ENCODE data around the gene PNPLA3. TPM values are rescaled to one million over a fixed set of nuclear protein-coding genes. Genes with fewer than 3 reads are reported as not detected.

The PNPLA3 gene
- total RNA-seq, 3 donors from 2014 or later (not counting 1 experiment from before 2014, with no cell fraction given): 0.53 to 0.54 TPM; not detected in 1

GRCh38 chr22:43928908-43929307 lies 5.3 kb downstream of the PNPLA3 start:
- Mint-ChIP-seq H3K4me1 (peaks cover 0 to 5% of the 10 kb centered on the region in 2 donors), H3K27ac (no peak overlapping the region), H3K27me3 (ENCODE audit: low read depth in 2 of 2) (peaks cover 11 to 13% of the 10 kb centered on the region in 2 donors), H3K4me3 (no peak overlapping the region), H3K36me3 (no peaks in the 10 kb centered on the region), H3K9me3 (no peaks in the 10 kb centered on the region)
- 85% methylated on average over 6 of the region's 6 CpGs for WGBS (ENCODE audit: insufficient coverage)
- no peak for TF ChIP-seq CTCF (IDR thresholded peaks at IDR 0.05)
- H3K36me3 ChIP-seq (ENCODE audit: control insufficient read depth, insufficient read depth, low read length): no peaks in the 10 kb centered on the region
- no peak for DNase-seq
- no peaks in the 10 kb centered on the region for H3K9me3 ChIP-seq (ENCODE audit: control insufficient read depth, insufficient read depth, low read length)
- H3K27me3 ChIP-seq (ENCODE audit: control insufficient read depth, insufficient read depth, low read length): peaks cover 9% of the 10 kb centered on the region
- no peak overlapping the region for H3K4me3 ChIP-seq (ENCODE audit: low read length)
- no peak for ATAC-seq
- H3K27ac ChIP-seq (ENCODE audit: low read length): no peak overlapping the region
- peaks cover 6% of the 10 kb centered on the region for H3K4me1 ChIP-seq (ENCODE audit: control insufficient read depth, insufficient read depth, low read length)
- intact Hi-C loops (cut with micrococcal nuclease): no loop called here

- Mint-ChIP-seq H3K9me3 (no peaks in the 10 kb centered on the region), H3K36me3 (no peaks in the 10 kb centered on the region), H3K4me1 (no peaks in the 10 kb centered on the region), H3K4me3 (no peak overlapping the region), H3K27me3 (ENCODE audit: low read depth in 2 of 2) (peaks cover 12 to 19% of the 10 kb centered on the region in 2 donors), H3K27ac (no peak overlapping the region)
- Histone ChIP-seq H3K4me1 (ENCODE audit: control insufficient read depth, insufficient read depth, low read length) (no peaks in the 10 kb centered on the region), H3K9me3 (ENCODE audit: control insufficient read depth, insufficient read depth, low read length) (no peaks in the 10 kb centered on the region), H3K36me3 (ENCODE audit: control insufficient read depth, insufficient read depth, low read length) (no peaks in the 10 kb centered on the region), H3K4me3 (ENCODE audit: low read length) (no peak overlapping the region), H3K27me3 (ENCODE audit: control insufficient read depth, insufficient read depth, low read length) (no peaks in the 10 kb centered on the region), H3K27ac (ENCODE audit: low read length) (no peak overlapping the region)
- TF ChIP-seq CTCF (IDR thresholded peaks at IDR 0.05): no peak
- ATAC-seq (no peak), DNase-seq (no peak)
- intact Hi-C loops (cut with micrococcal nuclease): no loop called here
- 82% methylated on average over 4 of the region's 4 CpGs for WGBS (ENCODE audit: insufficient coverage)
These were observed 8.2 kb downstream of the PNPLA3 start for GRCh38 chr22:43931771-43932170.

GRCh38 chr22:43941449-43941848 lies 17.8 kb downstream of the PNPLA3 start:
- H3K36me3 Mint-ChIP-seq: no peaks in the 10 kb centered on the region
- Histone ChIP-seq H3K4me1 (ENCODE audit: control insufficient read depth, insufficient read depth, low read length) (no peaks in the 10 kb centered on the region), H3K9me3 (ENCODE audit: control insufficient read depth, insufficient read depth, low read length) (no peaks in the 10 kb centered on the region), H3K27me3 (ENCODE audit: control insufficient read depth, insufficient read depth, low read length) (no peaks in the 10 kb centered on the region), H3K36me3 (ENCODE audit: control insufficient read depth, insufficient read depth, low read length) (no peaks in the 10 kb centered on the region), H3K27ac (ENCODE audit: low read length) (no peak overlapping the region), H3K4me3 (ENCODE audit: low read length) (no peak overlapping the region)
- 87% methylated on average over 6 of the region's 6 CpGs for WGBS (ENCODE audit: insufficient coverage)
- no peak for DNase-seq
- no peak overlapping the region for H3K27ac Mint-ChIP-seq
- H3K4me1 Mint-ChIP-seq: no peaks in the 10 kb centered on the region
- H3K4me3 Mint-ChIP-seq: no peak overlapping the region
- intact Hi-C loops (cut with micrococcal nuclease): no loop called here
- ATAC-seq: no peak
- H3K27me3 Mint-ChIP-seq (ENCODE audit: low read depth in 2 of 2): peaks cover 12 to 13% of the 10 kb centered on the region in 2 donors
- no peak for TF ChIP-seq CTCF (IDR thresholded peaks at IDR 0.05)
- no peaks in the 10 kb centered on the region for H3K9me3 Mint-ChIP-seq

All from natural killer cell (primary cell).